Endothelial cell of umbilical vein (primary cell): ENCODE data around the gene NAA40. TPM values are rescaled to one million over a fixed set of nuclear protein-coding genes. Genes with fewer than 3 reads are reported as not detected.

Experiments used
- BruUV-seq: library from RNA; stranded (reverse); fragments of 400-500 nt; replicated peaks from 2 replicates; lab custom pipeline; 2021; lab: Mats Ljungman, UMichigan
- CTCF ChIA-PET: fragments of 300-600, 350-600 bp; sonication (Branson Sonifier 250); formaldehyde crosslinking; loops from one replicate; lab custom pipeline; 2021; ENCODE audit warnings: antibody characterized with exemption, inconsistent platforms; lab: Charles Lee
- POLR2A ChIA-PET: fragments of 300-600, 350-600 bp; sonication (Branson Sonifier 250); formaldehyde crosslinking; loops from one replicate; lab custom pipeline; 2021; ENCODE audit warnings: antibody characterized with exemption, inconsistent platforms; lab: Charles Lee
- DNase-seq: peaks from one replicate; pipeline ENCODE4 v3.0.0-alpha.2; 2011; ENCODE audit warnings: low read depth, low spot score
- FAIRE-seq: peaks from 2 replicates; lab custom pipeline; 2011; peaks lifted over from hg19 to GRCh38; lab: Jason Lieb, UNC
- H2AFZ ChIP-seq: 2 replicates; pipeline ENCODE4 v1.6.0; 2012; ENCODE audit warnings: low read depth, low read length, control low read depth, inconsistent platforms
- H3K27ac ChIP-seq: 2 replicates; pipeline ENCODE4 v1.5.1; 2011; ENCODE audit warnings: low read depth, mild to moderate bottlenecking, control low read depth, low read length, moderate library complexity; ENCODE audit not compliant: insufficient read depth
- H3K27me3 ChIP-seq, 2 experiments: 2 replicates each; pipeline versions ENCODE4 v1.6.0 to v1.6.1; 2011; ENCODE audit warnings: low read length in 2 of 2, mixed read lengths in 1 of 2; ENCODE audit not compliant: control insufficient read depth in 2 of 2, insufficient read depth in 2 of 2
- H3K36me3 ChIP-seq, 2 experiments: 2 replicates in 1 of 2; 3 replicates in 1 of 2; pipeline ENCODE4 v1.5.1; 2011; ENCODE audit warnings: low read length in 2 of 2, mild to moderate bottlenecking in 1 of 2, moderate library complexity in 1 of 2; ENCODE audit not compliant: control insufficient read depth in 2 of 2, insufficient read depth in 2 of 2; ENCODE audit errors: extremely low read depth in 1 of 2
- H3K4me1 ChIP-seq: 3 replicates; pipeline ENCODE4 v1.5.1; 2011; ENCODE audit warnings: mild to moderate bottlenecking, low read length; ENCODE audit not compliant: control insufficient read depth, insufficient read depth; ENCODE audit errors: extremely low read depth
- H3K4me2 ChIP-seq: 2 replicates; pipeline ENCODE4 v1.6.1; 2011; ENCODE audit warnings: low read length, control low read depth, mixed read lengths; ENCODE audit not compliant: insufficient read depth
- H3K4me3 ChIP-seq, 3 experiments: fragments of 200-600 bp in 1 of 3; sonication (generic), shearing (Covaris generic) in 1 of 3; replicated peaks in 1 of 3; 2 replicates each; pipeline ENCODE4 v1.5.1; 2011 to 2016; ENCODE audit warnings: control low read depth in 3 of 3, low read length in 3 of 3, mild to moderate bottlenecking in 2 of 3, inconsistent platforms in 1 of 3, low read depth in 1 of 3, moderate library complexity in 1 of 3; ENCODE audit not compliant: insufficient read depth in 1 of 3
- H3K79me2 ChIP-seq: 2 replicates; pipeline ENCODE4 v1.6.0; 2012; ENCODE audit warnings: low read length, inconsistent platforms; ENCODE audit not compliant: control insufficient read depth, insufficient read depth
- H3K9ac ChIP-seq: replicated peaks from 2 replicates; pipeline ENCODE3; 2011; ENCODE audit warnings: low read length, control low read depth; ENCODE audit not compliant: insufficient read depth; ENCODE audit errors: extremely low read depth
- H3K9me1 ChIP-seq: replicated peaks from 3 replicates; pipeline ENCODE4 v1.6.0; 2011; ENCODE audit warnings: mild to moderate bottlenecking, low read length; ENCODE audit not compliant: control insufficient read depth, insufficient read depth; ENCODE audit errors: extremely low read depth
- H3K9me3 ChIP-seq: replicated peaks from 2 replicates; pipeline ENCODE4 v1.5.1; 2012; ENCODE audit warnings: low read length, inconsistent platforms; ENCODE audit not compliant: control insufficient read depth, insufficient read depth
- H4K20me1 ChIP-seq: replicated peaks from 2 replicates; pipeline ENCODE3; 2011; ENCODE audit warnings: mild to moderate bottlenecking, low read length; ENCODE audit not compliant: control insufficient read depth, insufficient read depth; ENCODE audit errors: extremely low read depth
- EZH2 ChIP-seq: IDR thresholded peaks from 2 replicates; pipeline ENCODE4 v1.6.1; 2012; ENCODE audit warnings: borderline replicate concordance, low read depth, mild to moderate bottlenecking, moderate library complexity, low read length, inconsistent platforms; ENCODE audit not compliant: severe bottlenecking
- GATA2 ChIP-seq: IDR thresholded peaks from 2 replicates; pipeline ENCODE4 v1.7.0; 2011; ENCODE audit warnings: low read depth, mild to moderate bottlenecking, moderate library complexity, mixed read lengths, low read length; ENCODE audit not compliant: insufficient read length, insufficient read depth
- POLR2AphosphoS5 ChIP-seq: IDR thresholded peaks from 2 replicates; pipeline ENCODE4 v1.6.1; 2012; ENCODE audit warnings: low read depth, mild to moderate bottlenecking, control low read depth, low read length, moderate library complexity; ENCODE audit not compliant: insufficient read depth
- dilution Hi-C: fragments of 300-500 bp; cut with MboI; formaldehyde crosslinking; loops from one replicate; pipeline ENCODE4 v1.15.0; 2019; ENCODE audit warnings: low sequenced_read_pairs; ENCODE audit not compliant: extremely low pct_ligation_motif_present
- intact Hi-C: fragments of 100-400 bp; cut with micrococcal nuclease; formaldehyde crosslinking; loops from one replicate; pipeline ENCODE4 v1.10.0; 2022
- polyA plus RNA-seq, 4 experiments: library from polyadenylated mRNA; depleted of rRNA in 3 of 4; stranded (reverse) in 3 of 4; unstranded in 1 of 4; fragments of >200 nt; gene quantifications; 2 replicates each; pipeline versions ENCODE4 v1.2.1 to v1.2.3, GENCODE V29; 2011 to 2012; ENCODE audit warnings: missing spikeins in 1 of 4
- total RNA-seq: library from RNA; stranded (reverse); gene quantifications from 2 replicates; pipeline ENCODE4 v1.2.3, GENCODE V29; 2021

The NAA40 gene
- total and polyA plus RNA-seq, 2 donors (not counting 3 experiments of a cell fraction or from before 2014, with no cell fraction given), result 28.5 to 32.3 TPM

DNA sequence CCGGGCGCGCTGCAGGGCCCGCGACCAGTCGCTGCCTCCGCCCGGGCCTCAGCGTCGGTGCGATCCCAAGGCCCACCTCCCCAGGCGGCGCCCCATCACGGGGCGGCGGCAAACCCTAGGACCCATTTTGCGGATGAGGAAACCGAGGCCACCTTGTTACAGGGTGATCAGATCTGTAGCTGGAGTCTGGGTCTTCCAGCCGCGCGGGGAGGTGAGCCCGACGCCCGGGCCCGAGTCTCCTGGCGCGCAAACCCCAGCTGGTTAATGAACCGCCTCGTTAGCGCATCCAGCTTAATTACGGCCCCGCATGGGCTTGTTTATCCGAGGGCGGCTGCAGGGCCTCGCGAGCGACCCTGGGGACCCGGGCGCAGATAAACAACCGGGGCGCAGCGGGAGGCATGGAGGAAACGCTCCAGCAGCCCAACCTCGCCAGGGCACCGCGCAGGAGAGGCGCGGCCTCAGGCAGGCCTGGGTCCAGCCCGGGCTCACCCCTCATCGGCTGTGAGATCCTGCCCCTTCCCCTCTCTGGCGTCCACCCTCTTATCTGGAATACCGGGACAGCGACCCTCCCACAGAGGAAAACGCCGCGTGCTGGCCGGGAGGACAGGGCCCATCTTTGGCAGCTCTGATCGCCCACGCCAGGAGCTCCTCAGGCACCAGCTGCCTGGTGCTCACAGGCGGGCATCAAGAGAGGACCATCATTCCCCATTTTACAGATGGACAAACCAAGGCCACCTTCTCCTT is 62.1 kb downstream of the NAA40 start:
- TF ChIP-seq EZH2 (no peak), GATA2 (no peak), POLR2AphosphoS5 (peak; percentile 39)
- H2AFZ ChIP-seq, result no peak overlapping the region
- H3K79me2 ChIP-seq, result no peaks in the 10 kb centered on the region
- no peak overlapping the region for H3K27ac ChIP-seq
- peak overlapping the region; percentile 32 for H3K4me2 ChIP-seq
- CTCF ChIA-PET, result interaction anchor here (0.9 to 4.9 kb wide), 31 partner anchors 10 to 354 kb away, joined by 3 to 162 read pairs (median 5); partner anchors contain the start of genes COX8A, ESRRA, MACROD1 and STIP1
- no peaks in the 10 kb centered on the region for H4K20me1 ChIP-seq
- no peak overlapping the region for H3K9ac ChIP-seq
- H3K9me3 ChIP-seq, result no peaks in the 10 kb centered on the region
- FAIRE-seq (no peak), DNase-seq (no peak)
- H3K4me1 ChIP-seq, result peaks cover 34% of the 10 kb centered on the region
- H3K36me3 ChIP-seq, result peaks cover 0 to 21% of the 10 kb centered on the region in 2 experiments
- H3K9me1 ChIP-seq, result no peaks in the 10 kb centered on the region
- no peaks in the 10 kb centered on the region for H3K27me3 ChIP-seq
- H3K4me3 ChIP-seq, result peak overlapping the region in 1 of 3 experiments; percentile 11
- POLR2A ChIA-PET, result interaction anchor here (0.8 to 1.1 kb wide), 2 partner anchors 184 to 331 kb away, joined by 3 read pairs; partner anchors contain the start of gene STIP1
- dilution Hi-C loops, result no loop called here
- BruUV-seq, result no TSS peak
- intact Hi-C loops, result loop anchor here (1.0 to 2.0 kb wide), 2 partner anchors 147 to 240 kb away; partner anchors contain the start of gene FKBP2
